Activated T-cell treated with anti-CD3 and anti-CD28 coated beads for 1 hour (primary cell): ENCODE results near the gene SPATA2L.

Source experiments
- DNase-seq: peaks from one replicate; pipeline ENCODE4 v3.0.0-alpha.2; 2020; ENCODE audit warnings: low read depth

Gene SPATA2L

DNA sequence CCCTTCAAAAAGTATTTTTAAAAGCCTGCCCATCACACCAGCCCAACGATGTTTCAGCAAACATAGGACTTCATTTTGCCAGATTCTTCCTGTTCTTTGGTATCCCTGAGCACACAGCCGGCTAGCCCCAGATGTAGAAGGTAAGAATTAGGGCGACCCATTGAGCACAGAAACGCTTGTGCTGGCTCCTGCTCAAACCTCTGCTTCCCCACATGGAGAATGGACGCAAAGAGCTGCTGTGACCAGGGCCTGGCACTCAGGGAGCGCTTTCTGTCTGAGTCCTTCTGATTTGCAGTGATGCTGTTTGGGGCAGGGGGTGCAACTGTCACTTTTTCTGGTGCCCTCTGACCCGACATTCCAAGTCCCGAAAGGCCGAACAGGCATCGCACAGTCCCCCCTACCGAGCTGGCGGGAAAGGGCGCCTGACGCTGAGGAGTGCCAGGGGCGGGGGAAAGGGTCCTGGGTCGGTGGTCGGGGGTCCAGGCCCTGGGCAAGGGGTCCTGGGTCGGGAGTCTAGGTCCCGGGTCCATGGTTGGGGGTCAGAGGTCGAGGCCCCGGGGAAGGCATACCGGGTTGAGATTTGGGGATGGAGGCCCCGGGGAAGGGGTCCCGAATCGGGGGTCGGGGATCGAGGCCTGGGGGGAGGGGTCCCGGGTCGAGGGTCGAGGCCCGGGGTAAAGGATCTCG lies 44.9 kb downstream of the SPATA2L start:
- DNase-seq: no peak

DNA sequence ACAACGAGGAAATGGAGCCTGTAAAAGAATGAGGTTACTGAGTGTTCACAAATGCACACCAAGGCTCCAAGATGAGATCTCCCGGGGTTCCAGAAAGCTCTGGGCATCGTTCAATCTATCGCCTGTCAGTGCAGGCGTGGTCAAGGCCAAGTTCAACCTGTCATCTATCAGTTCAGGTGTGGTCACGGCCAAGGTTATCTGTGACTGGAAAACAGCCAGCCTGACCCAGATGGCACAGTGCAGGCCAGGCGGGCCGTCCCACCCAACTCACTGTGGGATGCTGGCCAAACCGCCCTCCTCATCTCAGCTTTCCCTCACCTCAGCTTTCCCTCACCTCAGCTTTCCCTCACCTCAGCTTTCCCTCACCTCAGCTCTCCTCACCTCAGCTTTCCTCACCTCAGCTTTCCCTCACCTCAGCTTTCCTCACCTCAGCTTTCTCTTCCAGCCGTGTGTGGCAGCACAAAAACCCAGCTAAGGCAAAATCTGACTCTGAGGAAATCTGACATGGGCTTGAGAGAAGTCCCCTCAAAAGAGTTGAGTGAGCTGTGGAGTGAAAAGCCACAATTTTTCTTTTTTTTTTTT lies 46.4 kb downstream of the SPATA2L start:
- no peak for DNase-seq

DNA sequence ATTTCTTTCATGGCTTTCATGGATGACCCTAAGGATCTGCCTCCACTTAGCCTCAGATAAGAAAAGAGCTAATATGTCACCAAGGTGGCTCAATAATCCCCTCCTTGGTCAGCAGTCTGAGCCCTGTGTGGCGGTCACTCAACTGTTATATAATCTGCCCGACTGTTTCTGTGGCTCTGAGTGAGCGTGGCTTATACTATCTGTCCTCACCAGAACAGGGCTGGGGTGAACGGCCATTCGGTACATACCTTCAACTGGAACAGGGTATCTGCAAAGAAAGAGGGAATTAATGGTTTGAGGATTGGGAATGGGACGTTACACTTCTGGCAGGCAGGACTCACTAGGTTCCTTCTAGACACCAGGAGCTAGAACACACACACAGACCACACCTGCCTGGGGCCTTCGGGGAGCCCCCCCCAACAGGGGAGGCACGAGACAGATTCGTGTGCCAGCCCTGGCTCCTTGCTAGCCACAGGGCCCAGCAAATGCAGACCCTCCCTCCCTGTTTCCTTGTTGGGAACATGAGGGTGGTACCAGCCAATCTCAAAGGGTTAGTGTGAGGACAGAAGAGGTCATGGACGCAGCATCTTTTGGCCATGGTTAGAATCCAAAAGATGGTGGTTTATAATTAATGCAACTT lies 47.7 kb downstream of the SPATA2L start:
- no peak for DNase-seq

DNA sequence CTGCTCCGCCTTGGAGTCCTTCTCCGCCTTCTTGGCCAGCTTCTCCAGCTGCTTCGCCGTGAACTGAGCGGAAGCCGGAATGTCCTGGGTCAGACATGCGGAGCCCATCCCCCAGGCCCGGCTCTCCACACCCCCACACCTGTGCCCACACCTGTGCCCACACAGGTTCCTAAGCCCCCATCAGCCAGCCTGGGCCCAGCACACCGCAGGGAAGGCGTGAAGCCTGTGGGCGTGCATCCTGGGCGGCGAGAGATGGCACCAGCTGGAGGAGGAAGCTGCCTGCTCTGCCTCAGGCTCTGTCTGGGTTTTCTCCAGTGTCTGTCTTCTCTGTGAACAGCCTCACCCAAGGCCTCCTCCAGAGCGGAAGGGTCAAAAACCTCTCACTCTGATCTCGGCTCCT lies 49.9 kb downstream of the SPATA2L start:
- no peak for DNase-seq

DNA sequence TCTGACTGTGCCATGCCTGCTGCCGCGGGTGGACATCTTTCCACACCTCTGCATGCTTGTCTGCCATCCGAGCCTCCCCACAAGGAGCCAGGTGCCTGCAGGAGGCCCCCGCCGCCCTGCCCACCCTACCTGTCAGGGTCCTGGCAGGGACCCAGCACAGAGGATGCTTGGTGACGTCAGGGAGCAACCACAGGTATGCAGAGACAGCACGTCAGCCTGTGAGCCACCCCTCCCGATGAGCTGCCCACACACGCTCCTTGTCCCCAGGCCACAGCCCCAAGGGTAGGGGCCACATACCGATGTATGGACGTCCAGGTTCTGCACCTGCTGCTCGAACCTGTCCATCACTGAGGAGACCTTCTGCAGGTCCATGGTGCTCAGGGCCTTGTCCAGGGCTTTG lies 54.6 kb downstream of the SPATA2L start:
- DNase-seq: no peak
